HepG2 (cell line): ENCODE measurements around the gene PKD2L1. TPM values are rescaled to one million over a fixed set of nuclear protein-coding genes. Genes with fewer than 3 reads are reported as not detected.
A peak's percentile ranks its signal among the peaks of the same experiment; 100 is the strongest.

Experiments used
- AHDC1 ChIP-seq: sonication (generic); formaldehyde crosslinking; IDR thresholded peaks from 2 replicates; pipeline ENCODE4 v1.5.1; 2020; ENCODE audit warnings: mild to moderate bottlenecking, missing genetic modification reagents, borderline replicate concordance
- AHR ChIP-seq: IDR thresholded peaks from 2 replicates; pipeline ENCODE4 v1.6.1; 2018; ENCODE audit warnings: missing genetic modification reagents, missing compliant biosample characterization
- BRCA1 ChIP-seq: sonication (generic); formaldehyde crosslinking; IDR thresholded peaks from 2 replicates; pipeline ENCODE4 v1.4.0; 2020; ENCODE audit warnings: missing genetic modification reagents
- FOXM1 ChIP-seq: sonication (generic); formaldehyde crosslinking; IDR thresholded peaks from 2 replicates; pipeline ENCODE4 v1.5.0; 2020; ENCODE audit warnings: missing genetic modification reagents
- GZF1 ChIP-seq: sonication (generic); formaldehyde crosslinking; IDR thresholded peaks from 2 replicates; pipeline ENCODE4 v1.5.1; 2020; ENCODE audit warnings: mild to moderate bottlenecking, missing genetic modification reagents
- HIVEP1 ChIP-seq: sonication (generic); formaldehyde crosslinking; IDR thresholded peaks from 2 replicates; pipeline ENCODE4 v1.4.0; 2020; ENCODE audit warnings: mild to moderate bottlenecking, missing genetic modification reagents
- KLF16 ChIP-seq, 2 experiments: sonication (generic) in 1 of 2; formaldehyde crosslinking in 1 of 2; IDR thresholded peaks; 2 replicates each; pipeline versions ENCODE4 v1.6.1 to v1.8.0; 2016 to 2023; ENCODE audit warnings: missing genetic modification reagents in 2 of 2, missing compliant biosample characterization in 1 of 2
- MYNN ChIP-seq: sonication (generic); formaldehyde crosslinking; IDR thresholded peaks from 2 replicates; pipeline ENCODE4 v1.4.0; 2020; ENCODE audit warnings: mild to moderate bottlenecking, low read depth, missing genetic modification reagents
- NFYB ChIP-seq: sonication (generic); formaldehyde crosslinking; IDR thresholded peaks from 2 replicates; pipeline ENCODE4 v1.4.0; 2020; ENCODE audit warnings: missing genetic modification reagents
- RXRB ChIP-seq: IDR thresholded peaks from 2 replicates; pipeline ENCODE4 v1.6.1; 2016; ENCODE audit warnings: borderline replicate concordance, missing genetic modification reagents, missing compliant biosample characterization
- SAP130 ChIP-seq: IDR thresholded peaks from 2 replicates; pipeline ENCODE4 v1.6.1; 2016; ENCODE audit warnings: low read depth
- ZBTB8A ChIP-seq: sonication (generic); formaldehyde crosslinking; IDR thresholded peaks from 2 replicates; pipeline ENCODE4 v1.4.0; 2020; ENCODE audit warnings: mild to moderate bottlenecking, low read depth, missing genetic modification reagents, borderline replicate concordance
- ZEB1 ChIP-seq: IDR thresholded peaks from 2 replicates; pipeline ENCODE4 v1.6.1; 2012; ENCODE audit warnings: mild to moderate bottlenecking, low read depth, inconsistent platforms; ENCODE audit not compliant: insufficient replicate concordance
- ZNF143 ChIP-seq: sonication (generic); formaldehyde crosslinking; IDR thresholded peaks from 2 replicates; pipeline ENCODE4 v1.4.0; 2020; ENCODE audit warnings: missing genetic modification reagents
- ZNF224 ChIP-seq: sonication (generic); formaldehyde crosslinking; IDR thresholded peaks from 2 replicates; pipeline ENCODE4 v1.5.0; 2020; ENCODE audit warnings: mild to moderate bottlenecking, missing genetic modification reagents
- ZNF296 ChIP-seq: sonication (generic); formaldehyde crosslinking; conservative IDR thresholded peaks from 2 replicates; pipeline ENCODE4 v1.5.0; 2020; ENCODE audit warnings: mild to moderate bottlenecking, missing genetic modification reagents
- ZNF543 ChIP-seq: sonication (generic); formaldehyde crosslinking; IDR thresholded peaks from 2 replicates; pipeline ENCODE4 v1.4.0; 2020; ENCODE audit warnings: mild to moderate bottlenecking, missing genetic modification reagents
- ZNF589 ChIP-seq: sonication (generic); formaldehyde crosslinking; conservative IDR thresholded peaks from 2 replicates; pipeline ENCODE4 v1.8.0; 2022; ENCODE audit warnings: mild to moderate bottlenecking, moderate library complexity, missing genetic modification reagents
- polyA plus RNA-seq, 8 experiments: library from polyadenylated mRNA; depleted of rRNA in 3 of 8; stranded (reverse) in 7 of 8; unstranded in 1 of 8; fragments of >200 nt; fragmentation: Illumina TruSeq in 4 of 8; extraction: Trizol in 4 of 8; gene quantifications; 2 replicates each; pipeline versions ENCODE4 v1.2.1 to v1.2.3, GENCODE V29; 2011 to 2016; ENCODE audit warnings: low read depth in 4 of 8, missing spikeins in 1 of 8, mixed read lengths in 1 of 8; ENCODE audit not compliant: insufficient read depth in 1 of 8
- total RNA-seq, 5 experiments: library from RNA; depleted of rRNA; stranded (reverse); fragments of >200 nt; fragmentation: Illumina TruSeq; extraction: Trizol; gene quantifications; 2 replicates each; pipeline ENCODE4 v1.2.3, GENCODE V29; 2016; ENCODE audit warnings: low read depth in 1 of 5
- TF ChIP-seq, protein P1 (sequence below): sonication (generic); formaldehyde crosslinking; IDR thresholded peaks from 2 replicates; pipeline ENCODE4 v1.4.0; 2020; ENCODE audit warnings: missing genetic modification reagents, borderline replicate concordance

PKD2L1 gene
- total and polyA plus RNA-seq, 2 of the 13 experiments (the other 11 are each of a cell fraction or from before 2014, with no cell fraction given), result 0.07 to 0.15 TPM

DNA sequence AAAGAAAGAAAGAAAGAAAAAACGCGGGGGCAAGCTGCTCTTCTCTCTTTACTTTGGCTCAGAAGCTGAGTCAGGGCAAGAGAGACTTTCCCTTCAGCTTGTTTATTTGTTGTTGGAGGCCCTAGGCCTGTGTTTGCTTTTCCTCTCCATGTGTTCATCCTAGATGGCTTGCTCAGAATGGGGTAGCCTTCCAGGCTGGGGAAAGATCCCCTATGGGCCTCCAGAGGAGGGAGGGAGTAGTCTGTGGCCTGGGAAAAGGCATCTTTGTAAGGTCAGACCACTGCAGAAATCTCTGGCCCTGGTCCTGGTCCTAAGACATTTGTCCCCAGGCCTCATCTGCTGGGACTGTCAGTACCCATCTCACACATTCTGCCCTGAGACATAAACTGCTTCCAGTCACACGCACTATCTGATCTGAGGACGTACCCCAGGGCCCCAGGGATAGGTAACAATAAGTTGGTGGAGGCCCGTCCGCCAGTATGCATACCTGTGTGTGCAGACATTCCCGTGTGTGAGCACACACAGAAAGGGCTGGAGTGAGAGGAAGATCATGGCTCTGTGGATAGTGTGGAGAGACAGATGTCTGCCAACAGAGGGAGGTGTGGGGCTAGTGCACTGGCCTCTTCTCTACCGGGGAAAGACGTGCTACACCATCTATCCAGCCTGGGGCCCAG lies 12.1 kb upstream of the PKD2L1 start (continued):
- TF ChIP-seq ZBTB8A (CRISPR knock-in tag) (no peak), SAP130 (CRISPR knock-in tag) (peak; percentile 72), FOXM1 (no peak), BRCA1 (no peak), RXRB (CRISPR knock-in tag) (peak; percentile 9; the same call in 1 of the 2 replicates), ZNF296 (no peak), KLF16 (CRISPR knock-in tag; IDR thresholded peaks at IDR 0.05) (peak in 1 of 2 experiments; percentile 46; a peak in 2 of 4 replicates), ZEB1 (peak; percentile 35), ZNF543 (CRISPR knock-in tag) (peak; percentile 25; the same call in 1 of the 2 replicates), MYNN (CRISPR knock-in tag) (0 out of 2 replicates have a peak, but pooled peaks have one; percentile 26), AHDC1 (CRISPR knock-in tag) (peak; percentile 60; the same call in 1 of the 2 replicates), HIVEP1 (CRISPR knock-in tag) (no peak), AHR (0 out of 2 replicates have a peak, but pooled peaks have one; percentile 13), GZF1 (CRISPR knock-in tag) (0 out of 2 replicates have a peak, but pooled peaks have one; percentile 37), ZNF143 (0 out of 2 replicates have a peak, but pooled peaks have one; percentile 9), ZNF589 (CRISPR knock-in tag) (0 out of 2 replicates have a peak, but pooled peaks have one; percentile 10), NFYB (CRISPR knock-in tag) (peak; percentile 29; the same call in 1 of the 2 replicates), ZNF224 (0 out of 2 replicates have a peak, but pooled peaks have one; percentile 15)
- TF ChIP-seq, protein P1, sequence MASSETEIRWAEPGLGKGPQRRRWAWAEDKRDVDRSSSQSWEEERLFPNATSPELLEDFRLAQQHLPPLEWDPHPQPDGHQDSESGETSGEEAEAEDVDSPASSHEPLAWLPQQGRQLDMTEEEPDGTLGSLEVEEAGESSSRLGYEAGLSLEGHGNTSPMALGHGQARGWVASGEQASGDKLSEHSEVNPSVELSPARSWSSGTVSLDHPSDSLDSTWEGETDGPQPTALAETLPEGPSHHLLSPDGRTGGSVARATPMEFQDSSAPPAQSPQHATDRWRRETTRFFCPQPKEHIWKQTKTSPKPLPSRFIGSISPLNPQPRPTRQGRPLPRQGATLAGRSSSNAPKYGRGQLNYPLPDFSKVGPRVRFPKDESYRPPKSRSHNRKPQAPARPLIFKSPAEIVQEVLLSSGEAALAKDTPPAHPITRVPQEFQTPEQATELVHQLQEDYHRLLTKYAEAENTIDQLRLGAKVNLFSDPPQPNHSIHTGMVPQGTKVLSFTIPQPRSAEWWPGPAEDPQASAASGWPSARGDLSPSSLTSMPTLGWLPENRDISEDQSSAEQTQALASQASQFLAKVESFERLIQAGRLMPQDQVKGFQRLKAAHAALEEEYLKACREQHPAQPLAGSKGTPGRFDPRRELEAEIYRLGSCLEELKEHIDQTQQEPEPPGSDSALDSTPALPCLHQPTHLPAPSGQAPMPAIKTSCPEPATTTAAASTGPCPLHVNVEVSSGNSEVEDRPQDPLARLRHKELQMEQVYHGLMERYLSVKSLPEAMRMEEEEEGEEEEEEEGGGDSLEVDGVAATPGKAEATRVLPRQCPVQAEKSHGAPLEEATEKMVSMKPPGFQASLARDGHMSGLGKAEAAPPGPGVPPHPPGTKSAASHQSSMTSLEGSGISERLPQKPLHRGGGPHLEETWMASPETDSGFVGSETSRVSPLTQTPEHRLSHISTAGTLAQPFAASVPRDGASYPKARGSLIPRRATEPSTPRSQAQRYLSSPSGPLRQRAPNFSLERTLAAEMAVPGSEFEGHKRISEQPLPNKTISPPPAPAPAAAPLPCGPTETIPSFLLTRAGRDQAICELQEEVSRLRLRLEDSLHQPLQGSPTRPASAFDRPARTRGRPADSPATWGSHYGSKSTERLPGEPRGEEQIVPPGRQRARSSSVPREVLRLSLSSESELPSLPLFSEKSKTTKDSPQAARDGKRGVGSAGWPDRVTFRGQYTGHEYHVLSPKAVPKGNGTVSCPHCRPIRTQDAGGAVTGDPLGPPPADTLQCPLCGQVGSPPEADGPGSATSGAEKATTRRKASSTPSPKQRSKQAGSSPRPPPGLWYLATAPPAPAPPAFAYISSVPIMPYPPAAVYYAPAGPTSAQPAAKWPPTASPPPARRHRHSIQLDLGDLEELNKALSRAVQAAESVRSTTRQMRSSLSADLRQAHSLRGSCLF (CRISPR knock-in tag), result no peak
